CD4-positive, alpha-beta T cell treated with Interleukin-15 for 4 hours (primary cell): ENCODE measurements around the gene ZNRF4.
"Not testable (repeated sequence)": the region's sequence is repeated elsewhere in the genome, so short reads cannot be mapped to it uniquely, and the experiment has no call there.

Experiments used
- DNase-seq: peaks from one replicate; pipeline ENCODE4 v3.0.0-alpha.2; 2020; ENCODE audit warnings: low spot score

Gene ZNRF4, protein sequence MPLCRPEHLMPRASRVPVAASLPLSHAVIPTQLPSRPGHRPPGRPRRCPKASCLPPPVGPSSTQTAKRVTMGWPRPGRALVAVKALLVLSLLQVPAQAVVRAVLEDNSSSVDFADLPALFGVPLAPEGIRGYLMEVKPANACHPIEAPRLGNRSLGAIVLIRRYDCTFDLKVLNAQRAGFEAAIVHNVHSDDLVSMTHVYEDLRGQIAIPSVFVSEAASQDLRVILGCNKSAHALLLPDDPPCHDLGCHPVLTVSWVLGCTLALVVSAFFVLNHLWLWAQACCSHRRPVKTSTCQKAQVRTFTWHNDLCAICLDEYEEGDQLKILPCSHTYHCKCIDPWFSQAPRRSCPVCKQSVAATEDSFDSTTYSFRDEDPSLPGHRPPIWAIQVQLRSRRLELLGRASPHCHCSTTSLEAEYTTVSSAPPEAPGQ

DNA sequence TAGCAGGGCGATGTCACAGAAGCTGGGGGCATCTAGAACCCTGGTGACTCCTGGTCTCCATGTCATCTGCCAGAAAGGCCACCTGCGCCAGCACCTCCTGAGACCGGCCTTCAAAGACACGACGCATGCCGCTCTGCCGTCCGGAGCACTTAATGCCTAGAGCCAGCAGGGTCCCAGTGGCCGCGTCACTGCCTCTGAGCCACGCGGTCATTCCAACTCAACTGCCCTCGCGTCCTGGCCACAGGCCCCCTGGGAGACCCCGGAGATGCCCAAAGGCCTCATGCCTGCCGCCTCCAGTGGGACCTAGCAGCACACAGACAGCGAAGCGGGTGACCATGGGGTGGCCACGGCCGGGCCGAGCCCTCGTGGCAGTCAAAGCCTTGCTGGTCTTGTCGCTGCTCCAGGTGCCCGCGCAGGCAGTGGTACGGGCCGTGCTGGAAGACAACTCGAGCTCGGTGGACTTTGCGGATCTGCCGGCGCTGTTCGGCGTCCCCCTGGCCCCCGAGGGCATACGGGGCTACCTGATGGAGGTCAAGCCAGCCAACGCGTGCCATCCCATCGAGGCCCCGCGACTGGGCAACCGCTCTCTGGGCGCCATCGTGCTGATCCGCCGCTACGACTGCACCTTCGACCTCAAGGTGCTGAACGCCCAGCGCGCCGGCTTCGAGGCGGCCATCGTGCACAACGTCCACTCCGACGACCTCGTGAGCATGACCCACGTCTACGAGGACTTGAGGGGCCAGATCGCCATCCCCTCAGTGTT is at the start of gene ZNRF4:
Gene ZNRF4, plus strand, starts transcription at position 51 of the 763 bp plus-strand sequence. Its CDS starts 75 bp downstream, at position 126.
- no peak for DNase-seq

DNA sequence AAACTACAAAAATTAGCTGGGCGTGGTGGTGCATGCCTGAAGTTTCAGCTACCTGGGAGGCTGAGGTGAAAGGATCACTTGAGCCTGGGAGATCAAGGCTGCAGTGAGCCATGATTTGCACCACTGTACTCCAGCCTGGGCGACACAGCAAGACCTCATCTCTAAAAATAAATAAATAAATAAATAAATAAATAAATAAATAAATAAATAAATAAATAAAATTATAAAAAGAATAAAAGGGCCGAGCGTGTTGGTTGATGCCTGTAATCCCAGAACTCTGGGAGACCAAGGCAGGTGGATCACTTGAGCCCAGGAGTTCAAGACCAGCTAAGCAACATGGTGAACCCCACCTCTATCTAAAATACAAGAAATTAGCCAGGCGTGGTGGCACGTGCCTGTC is 49.0 kb upstream of the ZNRF4 start:
- DNase-seq, result not testable (repeated sequence)

DNA sequence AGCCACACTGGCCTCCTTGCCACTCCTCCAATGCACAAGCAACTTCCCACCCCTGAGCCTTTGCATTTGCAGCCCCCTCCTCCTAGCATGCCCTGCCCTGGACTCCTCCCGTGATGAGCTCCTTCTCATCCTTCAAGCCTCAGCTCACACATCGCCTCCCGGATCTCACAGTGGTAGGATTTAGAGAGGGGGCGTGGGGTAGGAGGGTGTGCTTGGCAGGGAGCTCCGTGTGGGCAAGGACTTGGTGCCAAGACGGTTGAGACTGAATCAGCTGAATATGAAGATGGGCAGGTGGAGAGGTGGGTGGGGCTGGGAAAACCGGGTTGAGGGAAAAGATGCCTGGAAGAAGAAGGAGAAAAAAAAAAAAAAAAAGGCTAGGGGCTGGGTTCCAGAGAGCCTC is 48.4 kb upstream of the ZNRF4 start:
- DNase-seq, result no peak

DNA sequence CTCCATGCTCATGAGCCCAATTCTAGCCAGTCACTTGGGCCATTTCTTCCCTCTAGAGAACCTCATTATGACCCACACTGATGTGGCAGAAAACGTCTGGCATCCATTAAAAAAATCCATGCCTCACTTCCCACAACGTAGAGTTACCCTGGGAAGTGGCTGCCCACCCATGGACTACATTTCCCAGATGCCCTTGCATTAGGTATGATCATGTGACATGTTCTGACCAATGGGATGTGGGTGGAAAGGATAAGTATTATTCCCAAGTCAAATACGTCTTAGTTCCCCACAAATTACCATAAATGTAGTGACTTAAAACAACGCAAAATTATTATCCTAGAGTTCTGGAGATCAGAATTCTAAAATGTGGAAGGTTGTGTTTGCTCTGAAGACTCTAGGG is 47.9 kb upstream of the ZNRF4 start:
- DNase-seq, result no peak

DNA sequence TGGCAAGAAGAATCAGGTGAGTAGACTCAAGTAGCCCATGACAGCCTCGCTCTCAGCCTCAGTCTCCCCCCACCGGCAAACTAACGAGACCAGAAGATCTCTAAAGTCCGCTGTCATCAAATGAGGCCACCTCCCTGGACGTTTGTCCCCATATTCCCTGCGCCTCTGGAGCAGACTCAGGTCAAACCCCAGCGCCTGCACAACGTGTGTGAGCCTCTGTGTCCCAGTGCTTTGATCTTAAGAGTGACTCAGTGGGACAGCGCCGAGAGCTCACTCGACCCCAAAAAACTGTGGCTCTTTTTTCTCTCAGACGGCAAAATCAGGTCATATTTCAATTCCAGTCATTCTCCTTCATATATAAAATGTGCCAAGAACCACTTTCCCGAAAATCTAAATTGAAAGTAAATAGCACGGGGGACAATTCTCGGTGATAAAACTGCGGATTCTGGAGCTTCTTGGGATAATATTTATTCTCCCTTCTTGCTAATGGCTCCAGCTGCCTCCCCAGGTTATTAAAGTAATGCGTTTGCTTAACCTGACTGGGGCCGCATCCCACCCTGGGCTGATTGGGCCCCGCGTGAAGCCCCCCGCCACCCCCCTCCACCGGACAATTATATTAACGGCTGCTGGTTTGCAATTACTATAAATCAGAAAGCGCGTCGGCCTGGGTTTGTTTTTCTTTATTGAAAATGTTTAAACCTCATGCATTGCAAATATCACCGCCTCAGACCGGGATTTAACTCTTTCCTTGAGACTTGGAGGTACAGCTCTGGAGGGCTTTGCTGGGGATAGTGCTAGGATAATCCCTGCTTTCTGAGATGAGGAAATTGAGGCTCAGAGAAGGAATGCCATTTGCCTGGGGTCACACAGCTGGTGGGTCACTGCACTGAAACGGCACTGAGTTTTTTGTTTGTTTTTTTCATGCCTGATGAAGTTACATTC is 37.5 kb upstream of the ZNRF4 start:
- DNase-seq, result no peak

DNA sequence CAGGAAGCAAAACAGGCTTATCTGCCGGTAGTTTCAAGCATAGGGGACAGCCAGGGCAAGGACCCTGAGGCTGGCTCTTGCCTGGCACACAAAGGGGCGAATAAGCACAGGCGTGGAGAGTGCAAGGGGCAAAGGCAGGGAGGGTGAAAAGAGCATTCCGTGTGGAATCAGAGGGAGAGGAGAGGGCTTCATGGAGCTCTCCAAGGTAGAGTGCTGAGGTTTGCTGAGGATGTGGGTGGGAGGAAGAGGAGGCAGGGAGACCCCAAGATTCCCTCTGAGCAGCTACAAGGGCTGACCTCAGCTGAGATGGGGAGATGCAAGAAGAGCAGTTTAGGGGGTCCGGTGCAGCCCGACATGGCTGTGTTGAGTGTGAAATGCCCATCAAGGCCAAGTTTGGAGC is 36.5 kb upstream of the ZNRF4 start:
- DNase-seq, result no peak

DNA sequence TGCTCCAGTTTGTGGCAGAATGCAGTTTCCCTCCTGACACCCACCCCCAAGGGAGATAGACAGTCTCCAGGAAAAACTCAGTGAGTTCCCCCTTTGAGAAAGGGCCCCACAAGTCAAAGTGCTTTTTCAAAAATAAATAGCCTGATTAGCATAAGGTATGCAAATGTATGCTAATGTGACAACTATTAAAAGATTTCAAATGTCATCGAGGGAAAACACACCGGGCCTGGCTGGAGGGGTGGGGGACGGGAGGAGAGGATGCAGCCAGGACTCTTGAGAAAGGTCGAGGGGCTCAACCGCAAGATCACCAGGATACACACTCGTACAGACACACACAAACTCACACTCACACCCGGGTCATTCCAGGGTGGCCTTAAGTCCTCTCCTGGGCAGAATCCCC is 34.3 kb upstream of the ZNRF4 start:
- DNase-seq, result no peak

DNA sequence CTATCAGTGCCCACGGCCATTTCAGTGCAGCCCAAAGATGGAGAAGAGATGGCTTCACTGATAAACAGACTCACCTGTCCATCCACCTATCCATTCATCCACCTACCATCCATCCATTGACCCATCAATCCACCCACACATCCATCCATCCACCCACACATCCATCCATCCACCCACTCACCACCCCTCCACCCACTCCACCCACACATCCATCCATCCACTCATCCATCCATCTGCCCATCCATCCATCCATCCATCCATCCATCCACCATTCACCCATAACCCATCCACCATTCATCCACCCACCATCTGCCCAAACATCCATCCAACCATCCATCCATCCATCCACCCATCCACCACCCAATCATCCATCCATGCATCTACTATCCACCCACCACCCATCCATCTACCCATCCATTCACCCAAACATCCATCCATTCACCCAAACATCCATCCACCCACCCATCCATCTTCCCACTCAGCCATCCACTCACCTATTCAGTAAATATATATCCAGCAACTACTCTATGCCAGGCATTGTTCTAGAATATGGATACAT is 31.6 kb upstream of the ZNRF4 start:
- DNase-seq, result no peak

DNA sequence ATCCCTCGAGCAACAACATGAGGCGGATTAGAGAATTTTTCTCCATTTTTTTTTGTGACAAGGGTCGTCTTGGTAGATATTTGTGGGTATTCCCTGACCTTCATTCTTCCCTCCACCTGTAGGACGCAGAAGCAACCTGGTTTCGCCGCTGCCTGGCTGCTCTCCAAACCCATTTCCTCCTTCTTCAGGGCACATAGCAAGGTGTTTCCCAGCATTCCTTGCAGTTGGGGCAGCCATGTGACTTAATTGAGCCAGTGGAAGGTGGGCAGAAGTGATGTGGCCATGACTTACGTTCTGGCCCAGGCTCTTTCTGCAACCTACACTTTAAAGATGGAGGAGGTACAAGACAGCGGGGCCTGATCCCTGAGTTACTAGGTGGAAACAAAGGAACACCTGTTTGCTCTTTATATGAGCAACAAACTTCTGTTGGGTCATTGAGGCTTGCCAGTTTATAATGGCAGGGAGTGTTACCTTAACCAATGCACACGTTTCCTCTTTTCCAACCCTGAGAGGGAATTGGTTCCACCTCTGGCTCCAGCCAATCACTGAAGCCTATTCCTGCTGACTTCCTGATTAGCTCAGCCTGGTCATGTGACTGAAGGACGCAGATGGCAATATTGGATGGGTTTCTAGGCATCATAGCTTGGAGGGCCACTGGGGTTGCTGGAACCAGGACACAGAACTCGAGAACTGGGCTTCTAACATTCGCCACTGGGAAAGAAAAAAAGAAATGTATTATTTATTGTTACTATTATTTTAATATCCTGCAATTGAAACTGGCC is 30.8 kb upstream of the ZNRF4 start:
- DNase-seq, result no peak

DNA sequence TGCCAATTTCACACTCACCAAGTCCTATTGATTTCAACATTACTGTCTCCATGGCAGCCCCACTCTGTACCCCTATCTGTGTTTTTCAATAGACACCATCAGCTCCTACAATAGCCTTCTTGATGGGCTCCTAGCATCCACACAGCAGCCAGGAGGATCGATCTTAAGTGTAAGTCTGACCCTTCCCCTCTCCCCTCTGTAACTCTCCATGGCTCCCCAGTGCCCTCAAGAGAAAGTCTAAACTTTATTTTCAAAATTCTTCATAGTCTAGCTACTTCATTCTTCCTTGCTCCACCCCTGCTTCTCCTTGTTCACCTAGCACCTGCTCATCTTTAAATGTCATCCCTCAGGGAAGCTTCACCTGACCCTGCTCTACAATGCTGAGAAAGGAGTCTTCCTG is 30.0 kb upstream of the ZNRF4 start:
- no peak for DNase-seq

DNA sequence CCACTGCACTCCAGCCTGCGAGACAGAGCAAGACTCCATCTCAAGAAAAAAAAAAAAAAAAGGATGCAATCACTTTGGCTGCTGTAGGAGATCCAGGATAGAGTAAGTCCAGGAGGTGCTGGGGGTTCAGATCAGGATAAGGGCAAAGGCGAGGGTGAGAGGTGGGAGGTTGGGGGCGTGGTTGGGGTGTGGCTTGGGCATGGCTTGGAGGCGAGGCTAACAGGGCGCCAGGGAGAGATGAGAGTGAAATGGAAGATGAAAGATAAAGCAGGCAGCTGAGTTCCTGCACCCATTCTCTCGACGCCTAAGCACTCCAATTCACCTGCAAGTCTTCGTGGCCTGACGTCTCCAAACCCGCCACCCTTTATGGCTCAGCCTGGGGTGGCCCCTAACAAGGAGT is 25.0 kb upstream of the ZNRF4 start:
- DNase-seq, result no peak

DNA sequence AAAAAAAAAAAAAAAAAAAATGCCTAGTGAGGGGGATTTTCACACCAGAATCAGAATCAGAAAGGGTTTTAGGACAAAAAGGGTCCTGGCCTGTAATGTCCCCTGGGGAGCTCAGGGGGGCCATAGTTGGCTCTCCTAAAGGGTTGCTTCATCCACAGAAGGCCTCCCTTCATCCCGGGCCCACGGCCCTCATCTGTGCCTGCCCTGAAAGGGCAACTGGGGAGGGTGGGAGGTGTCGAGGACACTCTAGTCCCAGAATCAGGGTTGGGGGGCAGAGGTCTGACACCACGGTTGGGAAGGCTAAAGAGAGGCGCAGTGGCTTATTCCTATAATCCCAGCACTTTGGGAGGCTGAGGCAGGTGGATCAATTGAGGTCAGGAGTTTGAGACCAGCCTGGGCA is 22.5 kb upstream of the ZNRF4 start:
- no peak for DNase-seq

DNA sequence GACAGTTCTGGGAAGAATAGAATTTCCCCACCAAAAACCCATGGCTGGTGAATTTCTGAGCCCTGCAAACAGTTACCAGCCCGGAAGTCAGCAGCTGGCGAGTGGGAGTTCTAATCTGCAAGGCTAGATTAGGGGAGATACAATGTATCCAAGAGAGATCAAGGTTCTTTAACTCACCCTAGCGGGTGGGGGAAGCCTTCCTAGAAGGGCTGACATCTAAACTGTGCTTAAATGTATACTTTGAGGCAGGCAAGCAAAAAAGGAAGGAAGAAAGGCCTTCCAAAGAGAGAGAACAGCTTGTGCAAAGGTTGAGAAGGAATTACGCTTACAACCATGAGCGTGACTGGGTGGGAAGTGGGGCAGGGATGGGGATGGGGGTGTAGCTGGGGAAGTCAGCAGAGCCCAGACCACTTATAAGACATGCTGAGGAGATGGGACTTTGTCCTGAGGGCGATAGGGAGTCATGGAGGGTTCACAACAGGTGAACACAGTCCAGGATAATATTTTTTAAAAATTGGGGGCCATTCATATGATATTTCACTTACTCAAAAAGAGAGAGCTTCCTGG is 20.8 kb upstream of the ZNRF4 start:
- DNase-seq, result no peak

DNA sequence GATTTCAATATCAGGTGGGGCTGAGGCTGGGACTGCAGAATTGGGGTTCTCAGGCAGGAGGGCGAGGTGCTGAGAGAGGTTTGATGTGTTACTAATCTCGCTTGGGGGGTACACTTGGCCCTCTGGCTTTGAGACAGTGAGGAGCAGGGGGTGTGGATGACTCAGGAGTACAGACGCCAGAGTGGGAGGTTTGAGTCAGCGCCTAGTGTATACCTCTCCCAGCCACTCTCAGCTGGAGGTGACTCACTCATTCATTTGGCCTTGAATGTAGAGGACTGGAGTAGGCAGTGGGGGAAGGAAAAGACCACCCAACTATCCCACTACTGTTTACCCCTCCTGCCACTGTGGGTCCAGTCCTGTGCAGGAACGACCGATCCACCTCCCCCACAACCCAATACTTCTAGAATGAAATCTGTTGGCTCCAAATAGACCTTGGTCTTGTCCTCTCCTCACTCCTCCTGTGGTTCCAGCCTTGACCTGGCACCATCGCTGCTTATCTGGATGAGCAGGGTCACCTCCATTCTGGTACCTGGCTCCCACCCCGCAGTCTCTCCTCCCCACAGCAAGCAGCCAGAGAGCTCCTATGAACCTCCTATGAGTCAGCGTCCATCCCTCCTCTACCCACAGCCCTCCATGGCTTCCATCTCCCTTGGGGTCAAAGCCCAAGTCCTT is 20.1 kb upstream of the ZNRF4 start:
- no peak for DNase-seq

DNA sequence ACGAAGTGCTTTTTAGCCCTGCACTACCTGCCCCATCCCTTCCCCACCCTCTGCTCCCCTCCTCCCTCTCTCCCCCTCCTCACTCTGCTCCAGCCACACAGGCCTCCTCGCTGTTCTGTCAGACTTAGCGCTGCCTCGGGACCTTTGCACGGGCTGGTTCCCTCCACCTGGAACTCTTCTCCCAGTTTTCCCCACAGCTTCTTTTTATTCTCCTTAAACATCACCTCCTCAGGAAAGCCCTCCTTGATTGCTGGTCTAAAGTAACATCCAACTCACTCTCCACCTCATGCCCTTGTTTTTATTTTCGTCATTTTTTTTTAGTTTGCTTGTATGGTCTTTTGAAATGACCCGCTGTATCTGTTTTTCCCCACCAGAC is 19.6 kb upstream of the ZNRF4 start:
- DNase-seq, result no peak

DNA sequence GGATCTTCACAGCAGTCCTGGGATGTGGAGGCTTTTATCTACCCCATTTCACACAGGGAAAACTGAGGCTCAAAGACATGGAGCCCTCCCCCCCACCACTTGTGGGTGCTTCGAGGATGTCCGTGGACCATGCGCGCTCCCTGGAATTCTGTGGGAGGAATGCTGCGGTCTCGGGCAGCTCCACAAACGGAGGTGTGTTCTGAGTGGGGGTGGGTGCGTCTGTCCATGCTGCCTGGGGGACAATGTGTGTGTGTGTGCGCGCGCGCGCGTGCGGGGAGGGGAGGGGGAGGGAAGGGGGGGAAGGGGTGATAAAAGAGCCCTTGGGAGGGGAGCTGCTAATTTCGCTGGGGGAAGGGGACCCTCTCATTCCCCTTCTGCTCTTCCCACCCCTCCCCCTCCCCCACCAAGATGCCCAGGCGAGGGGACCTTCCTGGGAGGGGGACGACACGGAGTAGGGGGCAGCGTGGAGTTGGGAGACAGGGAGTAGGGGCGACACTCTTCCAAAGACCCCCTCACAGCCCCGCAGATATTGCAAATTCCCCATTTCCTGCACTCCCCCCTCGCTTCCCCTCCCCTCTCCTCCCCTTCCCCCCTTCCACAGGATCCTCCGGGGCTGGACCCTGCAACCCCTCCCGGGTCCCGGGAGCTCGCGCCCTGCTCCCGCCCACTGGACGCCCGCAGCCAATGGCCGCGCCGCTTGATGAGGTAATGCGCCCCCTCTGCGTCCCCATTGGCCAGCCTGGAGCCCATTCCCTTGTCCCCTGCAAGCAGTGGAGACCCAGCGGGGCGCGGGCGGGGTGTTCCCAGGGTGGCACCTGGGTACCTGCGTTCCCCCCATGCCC is 18.9 kb upstream of the ZNRF4 start:
- DNase-seq, result no peak

DNA sequence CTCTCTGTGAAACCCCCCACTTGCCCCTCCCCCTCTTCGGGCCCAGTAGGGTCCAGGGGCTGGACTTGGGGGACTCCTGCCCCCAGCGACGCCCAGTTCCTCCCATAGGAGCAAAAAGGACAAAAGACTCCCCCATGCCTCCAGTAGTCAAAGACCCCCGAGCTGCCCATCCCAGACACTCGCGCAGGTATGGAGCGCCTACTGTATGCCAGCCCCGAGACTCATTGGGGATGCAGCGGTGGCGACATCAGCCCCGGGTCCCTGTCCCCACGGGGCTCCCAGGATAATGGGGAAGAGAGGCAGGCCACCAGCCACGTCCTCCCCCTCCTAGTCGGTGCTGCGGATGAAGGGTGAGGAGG is 18.3 kb upstream of the ZNRF4 start:
- DNase-seq, result no peak

DNA sequence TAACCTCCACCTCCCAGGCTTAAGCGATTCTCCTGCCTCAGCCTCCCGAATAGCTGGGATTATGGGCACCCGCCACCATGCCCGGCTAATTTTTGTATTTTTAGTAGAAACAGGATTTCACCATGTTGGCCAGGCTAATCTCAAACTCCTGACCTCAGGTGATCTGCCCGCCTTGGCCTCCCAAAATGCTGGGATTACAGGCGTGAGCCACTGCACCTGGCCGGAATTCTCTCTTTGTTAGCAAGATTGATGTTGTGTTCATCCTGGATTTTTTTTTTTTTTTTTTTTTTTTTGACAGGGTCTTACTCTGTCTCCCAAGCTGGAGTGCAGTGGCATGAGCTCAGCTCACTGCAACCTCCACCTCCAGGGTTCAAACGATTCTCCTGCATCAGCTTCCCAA is 16.5 kb upstream of the ZNRF4 start:
- DNase-seq, result not testable (repeated sequence)

DNA sequence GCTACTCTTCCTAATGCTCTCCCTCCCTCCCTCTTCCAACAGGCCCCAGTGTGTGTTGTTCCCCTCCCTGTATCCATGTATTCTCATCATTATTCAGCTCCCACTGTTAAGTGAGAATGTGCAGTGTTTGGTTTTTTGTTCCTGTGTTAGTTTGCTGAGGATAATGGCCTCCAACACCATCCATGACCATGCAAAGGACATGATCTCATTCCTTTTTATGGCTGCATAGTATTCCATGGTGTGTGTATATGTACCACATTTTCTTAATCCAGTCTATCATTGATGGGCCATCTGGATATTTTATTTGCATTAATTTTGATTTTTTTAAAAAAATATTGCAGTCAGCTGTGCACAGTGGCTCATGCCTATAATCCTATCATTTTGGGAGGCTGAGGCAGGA is 15.8 kb upstream of the ZNRF4 start:
- no peak for DNase-seq

DNA sequence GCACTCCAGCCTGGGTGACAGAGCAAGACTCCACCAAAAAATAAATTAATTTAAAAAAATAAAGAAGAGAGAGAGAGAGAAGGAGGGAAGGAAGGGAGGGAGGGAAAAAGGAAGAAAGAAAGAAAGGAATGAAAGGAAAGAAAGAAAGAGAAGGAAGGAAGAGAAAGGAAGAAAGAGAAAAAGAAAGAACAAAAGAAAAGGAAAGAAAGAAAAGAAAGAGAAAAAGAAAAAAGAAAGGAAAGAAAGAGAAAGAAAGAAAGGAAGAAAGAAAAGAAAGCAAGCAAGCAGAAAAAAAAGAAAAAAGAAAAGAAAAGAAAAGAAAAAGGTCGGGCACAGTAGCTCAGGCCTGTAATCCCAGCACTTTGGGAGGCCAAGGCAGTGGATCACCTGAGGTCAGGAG is 14.9 kb upstream of the ZNRF4 start:
- no peak for DNase-seq
